ENCODE data around the gene ORC4. TPM values are rescaled to one million over a fixed set of nuclear protein-coding genes. Genes with fewer than 3 reads are reported as not detected.
A peak's percentile ranks its signal among the peaks of the same experiment; 100 is the strongest.

The ORC4 gene
- total and polyA plus RNA-seq, 2 donors (not counting 3 experiments of a cell fraction or from before 2014, with no cell fraction given): 25.2 to 27.0 TPM

DNA sequence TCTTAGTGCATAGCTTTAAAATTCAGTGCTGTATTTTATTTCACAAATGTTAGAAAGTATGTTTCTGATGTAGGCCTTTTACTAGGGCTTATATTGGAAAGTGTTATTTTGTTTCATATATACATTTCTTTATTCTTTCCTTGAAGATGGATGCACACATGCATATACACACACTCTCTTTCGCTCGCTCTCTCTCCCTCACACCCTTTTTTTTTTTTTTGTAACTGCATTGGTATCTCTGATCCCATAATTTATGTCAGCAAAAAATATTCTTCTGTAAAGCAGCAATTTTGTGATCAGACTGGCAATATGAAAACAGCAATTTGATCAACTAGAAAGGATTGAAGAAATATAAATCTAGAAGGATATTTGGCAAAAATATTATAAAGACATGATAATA, 2.3 kb upstream of the ORC4 start:
- no peaks in the 10 kb centered on the region for H3K9me3 ChIP-seq (replicated peaks; ENCODE audit: control insufficient read depth, insufficient read depth, low read length)
- CTCF ChIA-PET: interaction anchor here (0.8 to 4.9 kb wide), 3 partner anchors 9 to 1551 kb away, joined by 3 to 59 read pairs (median 4); no protein-coding TSS in a partner anchor
- intact Hi-C loops (cut with micrococcal nuclease): no loop called here
- dilution Hi-C loops (cut with MboI; ENCODE audit: extremely low pct_ligation_motif_present, low sequenced_read_pairs): no loop called here
- H3K27ac ChIP-seq (ENCODE audit: insufficient read depth, low read depth, low read length): no peak overlapping the region
- DNase-seq (ENCODE audit: low read depth, low spot score) (no peak), FAIRE-seq (no peak)
- peaks cover 64% of the 10 kb centered on the region for H3K79me2 ChIP-seq (ENCODE audit: control insufficient read depth, insufficient read depth, low read length)
- peaks cover 25% of the 10 kb centered on the region for H3K4me1 ChIP-seq (ENCODE audit: control insufficient read depth, extremely low read depth, insufficient read depth, low read length)
- peak overlapping the region in 1 of 3 experiments; percentile 88 for H3K4me3 ChIP-seq (replicated peaks in 1 of 3; ENCODE audit: insufficient read depth in 1 of 3, low read depth in 1 of 3, low read length in 3 of 3)
- POLR2A ChIA-PET: no interaction called here
- peak overlapping the region; percentile 10 for H3K9ac ChIP-seq (replicated peaks; ENCODE audit: extremely low read depth, insufficient read depth, low read length)
- no peak overlapping the region for H2AFZ ChIP-seq (ENCODE audit: low read depth, low read length)
- no peaks in the 10 kb centered on the region for H3K27me3 ChIP-seq (ENCODE audit: control insufficient read depth in 2 of 2, insufficient read depth in 2 of 2, low read length in 2 of 2)
- TF ChIP-seq POLR2A (IDR thresholded peaks at IDR 0.05; ENCODE audit: low read depth, low read length) (no peak), FOS (IDR thresholded peaks at IDR 0.05; ENCODE audit: borderline replicate concordance, insufficient read depth, low read length) (no peak), EZH2 (IDR thresholded peaks at IDR 0.05; ENCODE audit: borderline replicate concordance, low read depth, low read length, severe bottlenecking) (no peak), JUN (IDR thresholded peaks at IDR 0.05; ENCODE audit: borderline replicate concordance, insufficient read depth, insufficient read length, low read depth) (no peak), GATA2 (IDR thresholded peaks at IDR 0.05; ENCODE audit: insufficient read depth, insufficient read length, low read depth, low read length) (no peak), POLR2AphosphoS5 (IDR thresholded peaks at IDR 0.05; ENCODE audit: insufficient read depth, low read depth, low read length) (no peak), MYC (IDR thresholded peaks at IDR 0.05; ENCODE audit: low read depth, low read length) (no peak)
- TF ChIP-seq, protein P1, sequence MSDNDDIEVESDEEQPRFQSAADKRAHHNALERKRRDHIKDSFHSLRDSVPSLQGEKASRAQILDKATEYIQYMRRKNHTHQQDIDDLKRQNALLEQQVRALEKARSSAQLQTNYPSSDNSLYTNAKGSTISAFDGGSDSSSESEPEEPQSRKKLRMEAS (IDR thresholded peaks at IDR 0.05; ENCODE audit: insufficient read depth, insufficient read length): no peak
- TF ChIP-seq, protein P2, sequence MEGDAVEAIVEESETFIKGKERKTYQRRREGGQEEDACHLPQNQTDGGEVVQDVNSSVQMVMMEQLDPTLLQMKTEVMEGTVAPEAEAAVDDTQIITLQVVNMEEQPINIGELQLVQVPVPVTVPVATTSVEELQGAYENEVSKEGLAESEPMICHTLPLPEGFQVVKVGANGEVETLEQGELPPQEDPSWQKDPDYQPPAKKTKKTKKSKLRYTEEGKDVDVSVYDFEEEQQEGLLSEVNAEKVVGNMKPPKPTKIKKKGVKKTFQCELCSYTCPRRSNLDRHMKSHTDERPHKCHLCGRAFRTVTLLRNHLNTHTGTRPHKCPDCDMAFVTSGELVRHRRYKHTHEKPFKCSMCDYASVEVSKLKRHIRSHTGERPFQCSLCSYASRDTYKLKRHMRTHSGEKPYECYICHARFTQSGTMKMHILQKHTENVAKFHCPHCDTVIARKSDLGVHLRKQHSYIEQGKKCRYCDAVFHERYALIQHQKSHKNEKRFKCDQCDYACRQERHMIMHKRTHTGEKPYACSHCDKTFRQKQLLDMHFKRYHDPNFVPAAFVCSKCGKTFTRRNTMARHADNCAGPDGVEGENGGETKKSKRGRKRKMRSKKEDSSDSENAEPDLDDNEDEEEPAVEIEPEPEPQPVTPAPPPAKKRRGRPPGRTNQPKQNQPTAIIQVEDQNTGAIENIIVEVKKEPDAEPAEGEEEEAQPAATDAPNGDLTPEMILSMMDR (IDR thresholded peaks at IDR 0.05; ENCODE audit: extremely low read depth in 1 of 2, insufficient read depth in 1 of 2, low read depth in 1 of 2, low read length in 2 of 2): no peak
- no TSS peak for BruUV-seq (replicated peaks)
- H3K36me3 ChIP-seq (ENCODE audit: control insufficient read depth in 2 of 2, extremely low read depth in 1 of 2, insufficient read depth in 2 of 2, low read length in 2 of 2): no peaks in the 10 kb centered on the region
- no peaks in the 10 kb centered on the region for H4K20me1 ChIP-seq (replicated peaks; ENCODE audit: control insufficient read depth, extremely low read depth, insufficient read depth, low read length)
- peak overlapping the region; percentile 99 for H3K4me2 ChIP-seq (ENCODE audit: insufficient read depth, low read length)
- no peaks in the 10 kb centered on the region for H3K9me1 ChIP-seq (replicated peaks; ENCODE audit: control insufficient read depth, extremely low read depth, insufficient read depth, low read length)

Measured in endothelial cell of umbilical vein (primary cell).